ENCODE measurements around the gene PKNOX2.

PKNOX2 gene

GRCh38 chr11:125463590-125464269 lies 299.2 kb downstream of the PKNOX2 start:
- no peak for DNase-seq (ENCODE audit: low read depth in 4 of 4, low spot score in 1 of 4)

GRCh38 chr11:125464270-125464662 lies 299.7 kb downstream of the PKNOX2 start:
- DNase-seq (ENCODE audit: low read depth in 4 of 4, low spot score in 1 of 4), result no peak

- no peak for DNase-seq (ENCODE audit: low read depth in 4 of 4, low spot score in 1 of 4)
Measured at GRCh38 chr11:125464666-125465065, 300.1 kb downstream of the PKNOX2 start.

GRCh38 chr11:125465255-125465654 lies 300.7 kb downstream of the PKNOX2 start:
- no peak for DNase-seq (ENCODE audit: low read depth in 4 of 4, low spot score in 1 of 4)

- DNase-seq (ENCODE audit: low read depth in 4 of 4, low spot score in 1 of 4), result no peak
Measured at GRCh38 chr11:125465701-125466100, 301.1 kb downstream of the PKNOX2 start.

- no peak for DNase-seq (ENCODE audit: low read depth in 4 of 4, low spot score in 1 of 4)
Measured at GRCh38 chr11:125468025-125468424, 303.5 kb downstream of the PKNOX2 start.

GRCh38 chr11:125468852-125469251 lies 304.3 kb downstream of the PKNOX2 start:
- no peak for DNase-seq (ENCODE audit: low read depth in 4 of 4, low spot score in 1 of 4)

GRCh38 chr11:125470355-125470754 lies 305.8 kb downstream of the PKNOX2 start:
- no peak for DNase-seq (ENCODE audit: low read depth in 4 of 4, low spot score in 1 of 4)

GRCh38 chr11:125476721-125477120 lies 312.2 kb downstream of the PKNOX2 start:
- DNase-seq (ENCODE audit: low read depth in 4 of 4, low spot score in 1 of 4), result no peak

- DNase-seq (ENCODE audit: low read depth in 4 of 4, low spot score in 1 of 4), result no peak
Measured at GRCh38 chr11:125479137-125479536, 314.6 kb downstream of the PKNOX2 start.

GRCh38 chr11:125481531-125481930 lies 317.0 kb downstream of the PKNOX2 start:
- DNase-seq (ENCODE audit: low read depth in 4 of 4, low spot score in 1 of 4), result no peak

All from stimulated activated CD4-positive, alpha-beta T cell treated with anti-CD3 and anti-CD28 coated beads, Interleukin-1b, Interleukin-23, amount 100 ng/mL, for 24 hours (primary cell).